GM23338 (cell line): ENCODE data around the gene RGS6. TPM values are rescaled to one million over a fixed set of nuclear protein-coding genes. Genes with fewer than 3 reads are reported as not detected.

Experiments
- ATAC-seq: fragments of 200-7000 bp; cut with Tn5 transposase; 3 replicates; pipeline ENCODE4 v1.9.1; 2020
- DNase-seq: peaks from one replicate; pipeline ENCODE4 v3.0.0-alpha.2; 2015; ENCODE audit warnings: low spot score
- H2AFZ ChIP-seq: fragments of 200-600 bp; sonication (generic); 2 replicates; pipeline ENCODE4 v1.8.0; 2016; ENCODE audit warnings: antibody characterized with exemption, mild to moderate bottlenecking, moderate library complexity
- H3F3A ChIP-seq: fragments of 200-600 bp; sonication (generic); replicated peaks from 2 replicates; pipeline ENCODE4 v1.8.0; 2017; ENCODE audit warnings: antibody characterized with exemption, mixed run types, low read depth
- H3K27ac ChIP-seq: fragments of 200-600 bp; sonication (generic); 2 replicates; pipeline ENCODE4 v1.6.1; 2016; ENCODE audit warnings: low read depth
- H3K27me3 ChIP-seq: fragments of 200-600 bp; sonication (generic); 2 replicates; pipeline ENCODE4 v1.8.0; 2016; ENCODE audit warnings: mild to moderate bottlenecking, mixed run types, moderate library complexity; ENCODE audit not compliant: insufficient read depth
- H3K36me3 ChIP-seq: fragments of 200-600 bp; sonication (generic); 2 replicates; pipeline ENCODE4 v1.8.0; 2016; ENCODE audit warnings: mild to moderate bottlenecking; ENCODE audit not compliant: insufficient read depth
- H3K4me1 ChIP-seq: fragments of 200-600 bp; sonication (generic); 2 replicates; pipeline ENCODE4 v1.8.0; 2016; ENCODE audit warnings: mild to moderate bottlenecking, moderate library complexity; ENCODE audit not compliant: insufficient read depth
- H3K4me2 ChIP-seq: fragments of 200-600 bp; sonication (generic); 2 replicates; pipeline ENCODE4 v1.7.1; 2017; ENCODE audit warnings: mixed run types
- H3K4me3 ChIP-seq: fragments of 200-600 bp; sonication (generic); 2 replicates; pipeline ENCODE4 v1.6.1; 2016; ENCODE audit warnings: mixed run types
- H3K79me2 ChIP-seq: fragments of 200-600 bp; sonication (generic); replicated peaks from 2 replicates; pipeline ENCODE4 v1.8.0; 2017; ENCODE audit warnings: mild to moderate bottlenecking; ENCODE audit not compliant: insufficient read depth
- H3K9me2 ChIP-seq: fragments of 200-600 bp; sonication (generic); 2 replicates; pipeline ENCODE4 v1.8.0; 2017; ENCODE audit not compliant: insufficient read depth
- H4K20me1 ChIP-seq: fragments of 200-600 bp; sonication (generic); replicated peaks from 2 replicates; pipeline ENCODE4 v1.8.0; 2017; ENCODE audit warnings: mild to moderate bottlenecking; ENCODE audit not compliant: insufficient read depth
- H3K27ac Mint-ChIP-seq: 2 replicates; pipeline ENCODE4 v1.8.0; 2020; ENCODE audit warnings: inconsistent platforms, mild to moderate bottlenecking, moderate library complexity, mixed read lengths
- H3K27me3 Mint-ChIP-seq: 3 replicates; pipeline ENCODE4 v1.8.0; 2022; ENCODE audit warnings: low read depth, mild to moderate bottlenecking, moderate library complexity, mixed read lengths, inconsistent platforms; ENCODE audit not compliant: insufficient read depth, poor library complexity
- H3K36me3 Mint-ChIP-seq: 3 replicates; pipeline ENCODE4 v1.8.0; 2021; ENCODE audit warnings: low read depth, mild to moderate bottlenecking, inconsistent platforms, moderate library complexity, mixed read lengths
- H3K4me1 Mint-ChIP-seq: 3 replicates; pipeline ENCODE4 v1.8.0; 2020; ENCODE audit warnings: mild to moderate bottlenecking, inconsistent platforms, mixed read lengths
- H3K4me3 Mint-ChIP-seq: 3 replicates; pipeline ENCODE4 v1.8.0; 2021; ENCODE audit warnings: moderate library complexity, mild to moderate bottlenecking, inconsistent platforms, mixed read lengths
- H3K9me3 Mint-ChIP-seq: 3 replicates; pipeline ENCODE4 v1.8.0; 2020; ENCODE audit warnings: moderate library complexity, mild to moderate bottlenecking, inconsistent platforms, mixed read lengths
- CREB1 ChIP-seq: fragments of 250-450 bp; sonication (Bioruptor Pico); IDR thresholded peaks from 2 replicates; pipeline ENCODE4 v1.5.0; 2020; ENCODE audit warnings: low read depth, mild to moderate bottlenecking, moderate library complexity
- EZH2 ChIP-seq: fragments of 200-600 bp; sonication (generic); IDR thresholded peaks from one replicate; pipeline ENCODE4 v1.8.0; 2017; ENCODE audit warnings: antibody characterized with exemption, mild to moderate bottlenecking, low read depth; ENCODE audit not compliant: unreplicated experiment
- EZH2phosphoT487 ChIP-seq: fragments of 200-600 bp; sonication (generic); IDR thresholded peaks from one replicate; pipeline ENCODE4 v1.8.1; 2018; ENCODE audit warnings: antibody characterized with exemption; ENCODE audit not compliant: unreplicated experiment
- JUNB ChIP-seq: IDR thresholded peaks from one replicate; pipeline ENCODE4 v1.6.1; 2016; ENCODE audit warnings: antibody characterized with exemption; ENCODE audit not compliant: unreplicated experiment
- NANOG ChIP-seq: IDR thresholded peaks from 2 replicates; pipeline ENCODE4 v1.6.1; 2016; ENCODE audit warnings: antibody characterized with exemption, borderline replicate concordance
- POLR2AphosphoS5 ChIP-seq: IDR thresholded peaks from 2 replicates; pipeline ENCODE4 v1.6.1; 2016; ENCODE audit warnings: antibody characterized with exemption, low read depth
- STAT1 ChIP-seq: IDR thresholded peaks from one replicate; pipeline ENCODE4 v1.6.1; 2016; ENCODE audit warnings: antibody characterized with exemption; ENCODE audit not compliant: unreplicated experiment
- ZNF114 ChIP-seq: fragments of 250-450 bp; sonication (Bioruptor Pico); IDR thresholded peaks from 2 replicates; pipeline ENCODE4 v1.5.0; 2020; ENCODE audit warnings: mild to moderate bottlenecking, moderate library complexity
- ZNF331 ChIP-seq: fragments of 250-450 bp; sonication (Bioruptor Pico); IDR thresholded peaks from 2 replicates; pipeline ENCODE4 v1.5.0; 2020; ENCODE audit warnings: low read depth, mild to moderate bottlenecking, moderate library complexity
- ZNF462 ChIP-seq: fragments of 250-450 bp; sonication (Bioruptor Pico); IDR thresholded peaks from 2 replicates; pipeline ENCODE4 v1.5.0; 2020; ENCODE audit warnings: mild to moderate bottlenecking, moderate library complexity
- polyA plus RNA-seq: library from polyadenylated mRNA; unstranded; fragments of >200 nt; fragmentation: Nextera tagmentation; extraction: Ambion mirVana; gene quantifications from 2 replicates; pipeline ENCODE4 v1.2.1, GENCODE V29; 2016
- total RNA-seq: library from RNA; depleted of rRNA; stranded (reverse); fragments of >200 nt; shearing (Covaris generic); gene quantifications from 2 replicates; pipeline ENCODE4 v1.2.3, GENCODE V29; 2014
- TF ChIP-seq, protein P1 (sequence below): IDR thresholded peaks from 2 replicates; pipeline ENCODE4 v1.6.1; 2016; ENCODE audit warnings: antibody characterized with exemption
- TF ChIP-seq, protein P2 (sequence below), 2 experiments: fragments of 200-600 bp in 1 of 2; sonication (generic) in 1 of 2; conservative IDR thresholded peaks; 2 replicates each; pipeline versions ENCODE4 v1.5.1 to v1.6.1; 2016 to 2017; ENCODE audit warnings: antibody characterized with exemption in 2 of 2, low read depth in 2 of 2, mild to moderate bottlenecking in 2 of 2, moderate library complexity in 1 of 2
- TF ChIP-seq, protein P3 (sequence below): IDR thresholded peaks from one replicate; pipeline ENCODE4 v1.6.1; 2018; ENCODE audit warnings: antibody characterized with exemption; ENCODE audit not compliant: unreplicated experiment

The RGS6 gene
- total and polyA plus RNA-seq, 2 experiments from 2014 or later: 0.66 to 0.83 TPM

DNA sequence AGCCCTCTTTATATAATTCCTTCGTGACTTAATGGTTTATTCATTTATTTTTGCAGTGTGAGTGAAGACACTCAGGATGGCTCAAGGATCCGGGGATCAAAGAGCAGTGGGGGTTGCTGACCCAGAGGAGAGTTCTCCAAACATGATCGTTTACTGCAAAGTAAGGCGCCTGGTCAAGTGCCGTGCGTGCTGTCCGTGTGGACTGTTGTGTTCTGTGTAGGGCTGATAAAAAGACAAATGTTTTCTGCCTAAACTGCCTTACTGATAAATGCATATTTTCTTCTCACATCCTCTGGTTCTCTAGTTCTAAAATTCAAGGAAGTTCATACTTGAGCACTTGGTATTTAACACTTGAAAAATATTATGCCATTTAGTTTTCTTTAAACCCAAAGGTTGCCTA, 32.5 kb downstream of the RGS6 start:
- H3K79me2 ChIP-seq: no peaks in the 10 kb centered on the region
- no peak overlapping the region for H2AFZ ChIP-seq
- no peaks in the 10 kb centered on the region for H3K27me3 ChIP-seq
- Mint-ChIP-seq H3K9me3 (peaks cover 7% of the 10 kb centered on the region), H3K36me3 (no peaks in the 10 kb centered on the region; the same call in 2 of the 3 replicates), H3K27me3 (peaks cover 2% of the 10 kb centered on the region), H3K4me3 (no peak overlapping the region), H3K27ac (no peak overlapping the region), H3K4me1 (no peaks in the 10 kb centered on the region; the same call in 2 of the 3 replicates)
- H3F3A ChIP-seq: no peaks in the 10 kb centered on the region
- H3K4me1 ChIP-seq: no peaks in the 10 kb centered on the region
- TF ChIP-seq EZH2phosphoT487: no peak
- no peak for TF ChIP-seq JUNB
- TF ChIP-seq, protein P1, sequence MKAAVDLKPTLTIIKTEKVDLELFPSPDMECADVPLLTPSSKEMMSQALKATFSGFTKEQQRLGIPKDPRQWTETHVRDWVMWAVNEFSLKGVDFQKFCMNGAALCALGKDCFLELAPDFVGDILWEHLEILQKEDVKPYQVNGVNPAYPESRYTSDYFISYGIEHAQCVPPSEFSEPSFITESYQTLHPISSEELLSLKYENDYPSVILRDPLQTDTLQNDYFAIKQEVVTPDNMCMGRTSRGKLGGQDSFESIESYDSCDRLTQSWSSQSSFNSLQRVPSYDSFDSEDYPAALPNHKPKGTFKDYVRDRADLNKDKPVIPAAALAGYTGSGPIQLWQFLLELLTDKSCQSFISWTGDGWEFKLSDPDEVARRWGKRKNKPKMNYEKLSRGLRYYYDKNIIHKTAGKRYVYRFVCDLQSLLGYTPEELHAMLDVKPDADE: no peak
- TF ChIP-seq ZNF462: no peak
- TF ChIP-seq EZH2: no peak
- TF ChIP-seq STAT1: no peak
- TF ChIP-seq ZNF331: no peak
- TF ChIP-seq CREB1: no peak
- no peak for TF ChIP-seq NANOG
- no peak for TF ChIP-seq POLR2AphosphoS5
- no peak for TF ChIP-seq ZNF114 (CRISPR knock-in tag)
- TF ChIP-seq, protein P2, sequence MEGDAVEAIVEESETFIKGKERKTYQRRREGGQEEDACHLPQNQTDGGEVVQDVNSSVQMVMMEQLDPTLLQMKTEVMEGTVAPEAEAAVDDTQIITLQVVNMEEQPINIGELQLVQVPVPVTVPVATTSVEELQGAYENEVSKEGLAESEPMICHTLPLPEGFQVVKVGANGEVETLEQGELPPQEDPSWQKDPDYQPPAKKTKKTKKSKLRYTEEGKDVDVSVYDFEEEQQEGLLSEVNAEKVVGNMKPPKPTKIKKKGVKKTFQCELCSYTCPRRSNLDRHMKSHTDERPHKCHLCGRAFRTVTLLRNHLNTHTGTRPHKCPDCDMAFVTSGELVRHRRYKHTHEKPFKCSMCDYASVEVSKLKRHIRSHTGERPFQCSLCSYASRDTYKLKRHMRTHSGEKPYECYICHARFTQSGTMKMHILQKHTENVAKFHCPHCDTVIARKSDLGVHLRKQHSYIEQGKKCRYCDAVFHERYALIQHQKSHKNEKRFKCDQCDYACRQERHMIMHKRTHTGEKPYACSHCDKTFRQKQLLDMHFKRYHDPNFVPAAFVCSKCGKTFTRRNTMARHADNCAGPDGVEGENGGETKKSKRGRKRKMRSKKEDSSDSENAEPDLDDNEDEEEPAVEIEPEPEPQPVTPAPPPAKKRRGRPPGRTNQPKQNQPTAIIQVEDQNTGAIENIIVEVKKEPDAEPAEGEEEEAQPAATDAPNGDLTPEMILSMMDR (conservative IDR thresholded peaks at IDR 0.05; ENCODE audit: low read depth in 2 of 2): no peak
- TF ChIP-seq, protein P3, sequence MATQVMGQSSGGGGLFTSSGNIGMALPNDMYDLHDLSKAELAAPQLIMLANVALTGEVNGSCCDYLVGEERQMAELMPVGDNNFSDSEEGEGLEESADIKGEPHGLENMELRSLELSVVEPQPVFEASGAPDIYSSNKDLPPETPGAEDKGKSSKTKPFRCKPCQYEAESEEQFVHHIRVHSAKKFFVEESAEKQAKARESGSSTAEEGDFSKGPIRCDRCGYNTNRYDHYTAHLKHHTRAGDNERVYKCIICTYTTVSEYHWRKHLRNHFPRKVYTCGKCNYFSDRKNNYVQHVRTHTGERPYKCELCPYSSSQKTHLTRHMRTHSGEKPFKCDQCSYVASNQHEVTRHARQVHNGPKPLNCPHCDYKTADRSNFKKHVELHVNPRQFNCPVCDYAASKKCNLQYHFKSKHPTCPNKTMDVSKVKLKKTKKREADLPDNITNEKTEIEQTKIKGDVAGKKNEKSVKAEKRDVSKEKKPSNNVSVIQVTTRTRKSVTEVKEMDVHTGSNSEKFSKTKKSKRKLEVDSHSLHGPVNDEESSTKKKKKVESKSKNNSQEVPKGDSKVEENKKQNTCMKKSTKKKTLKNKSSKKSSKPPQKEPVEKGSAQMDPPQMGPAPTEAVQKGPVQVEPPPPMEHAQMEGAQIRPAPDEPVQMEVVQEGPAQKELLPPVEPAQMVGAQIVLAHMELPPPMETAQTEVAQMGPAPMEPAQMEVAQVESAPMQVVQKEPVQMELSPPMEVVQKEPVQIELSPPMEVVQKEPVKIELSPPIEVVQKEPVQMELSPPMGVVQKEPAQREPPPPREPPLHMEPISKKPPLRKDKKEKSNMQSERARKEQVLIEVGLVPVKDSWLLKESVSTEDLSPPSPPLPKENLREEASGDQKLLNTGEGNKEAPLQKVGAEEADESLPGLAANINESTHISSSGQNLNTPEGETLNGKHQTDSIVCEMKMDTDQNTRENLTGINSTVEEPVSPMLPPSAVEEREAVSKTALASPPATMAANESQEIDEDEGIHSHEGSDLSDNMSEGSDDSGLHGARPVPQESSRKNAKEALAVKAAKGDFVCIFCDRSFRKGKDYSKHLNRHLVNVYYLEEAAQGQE: no peak
- no peak overlapping the region for H3K4me2 ChIP-seq
- H3K27ac ChIP-seq: no peak overlapping the region
- ATAC-seq (no peak), DNase-seq (no peak)
- no peaks in the 10 kb centered on the region for H3K36me3 ChIP-seq
- no peaks in the 10 kb centered on the region for H4K20me1 ChIP-seq
- no peak overlapping the region for H3K4me3 ChIP-seq
- 0 out of 2 replicates have a peak, but pooled peaks cover 2% of the 10 kb centered on the region for H3K9me2 ChIP-seq
